Tibial nerve (tissue), 3 donors: ENCODE results near the gene UBE2D1.

ENCODE experiments used
- POLR2A ChIP-seq, 2 donors: fragments of 450-650 bp; IDR thresholded peaks; one replicate each; pipeline ENCODE4 v1.6.1; 2017; ENCODE audit warnings: antibody characterized with exemption in 2 of 2, mild to moderate bottlenecking in 2 of 2, moderate library complexity in 2 of 2
- TF ChIP-seq, protein P1 (sequence below), 5 experiments: fragments of 200-600 bp in 3 of 5; fragments of 450-650 bp in 2 of 5; sonication (generic) in 3 of 5; IDR thresholded peaks; one replicate each; pipeline ENCODE4 v1.5.1; 2016 to 2019; ENCODE audit warnings: antibody characterized with exemption in 5 of 5, mild to moderate bottlenecking in 3 of 5, moderate library complexity in 2 of 5

DNA sequence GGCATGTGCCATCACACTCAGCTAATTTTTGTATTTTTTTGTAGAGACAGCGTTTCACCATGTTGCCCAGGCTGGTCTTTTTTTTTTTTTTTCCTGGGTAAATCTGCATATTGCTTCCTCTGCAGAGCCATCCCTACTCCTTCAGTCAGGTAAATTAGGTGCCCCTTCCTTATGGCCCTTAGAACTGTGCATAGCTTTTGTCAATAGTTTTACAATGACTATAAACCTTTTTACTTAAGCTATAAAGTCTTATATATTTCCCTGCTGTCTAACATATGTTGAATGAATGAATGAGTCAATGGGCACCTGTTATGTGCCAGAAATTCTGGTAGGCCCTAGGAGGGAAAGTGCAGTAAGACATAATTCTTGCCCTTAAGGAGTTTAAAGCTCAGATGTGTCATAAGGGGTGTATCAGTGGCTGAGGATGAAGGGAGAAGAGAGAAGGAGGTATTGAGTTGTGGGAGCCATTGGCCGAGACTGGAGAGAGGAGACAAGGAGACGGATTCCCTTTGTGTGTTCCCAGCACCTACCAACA lies 30.6 kb upstream of the UBE2D1 start:
- TF ChIP-seq POLR2A (IDR thresholded peaks at IDR 0.05), result no peak
- TF ChIP-seq, protein P1, sequence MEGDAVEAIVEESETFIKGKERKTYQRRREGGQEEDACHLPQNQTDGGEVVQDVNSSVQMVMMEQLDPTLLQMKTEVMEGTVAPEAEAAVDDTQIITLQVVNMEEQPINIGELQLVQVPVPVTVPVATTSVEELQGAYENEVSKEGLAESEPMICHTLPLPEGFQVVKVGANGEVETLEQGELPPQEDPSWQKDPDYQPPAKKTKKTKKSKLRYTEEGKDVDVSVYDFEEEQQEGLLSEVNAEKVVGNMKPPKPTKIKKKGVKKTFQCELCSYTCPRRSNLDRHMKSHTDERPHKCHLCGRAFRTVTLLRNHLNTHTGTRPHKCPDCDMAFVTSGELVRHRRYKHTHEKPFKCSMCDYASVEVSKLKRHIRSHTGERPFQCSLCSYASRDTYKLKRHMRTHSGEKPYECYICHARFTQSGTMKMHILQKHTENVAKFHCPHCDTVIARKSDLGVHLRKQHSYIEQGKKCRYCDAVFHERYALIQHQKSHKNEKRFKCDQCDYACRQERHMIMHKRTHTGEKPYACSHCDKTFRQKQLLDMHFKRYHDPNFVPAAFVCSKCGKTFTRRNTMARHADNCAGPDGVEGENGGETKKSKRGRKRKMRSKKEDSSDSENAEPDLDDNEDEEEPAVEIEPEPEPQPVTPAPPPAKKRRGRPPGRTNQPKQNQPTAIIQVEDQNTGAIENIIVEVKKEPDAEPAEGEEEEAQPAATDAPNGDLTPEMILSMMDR (IDR thresholded peaks at IDR 0.05), result no peak
